ENCODE measurements around the gene APOM. TPM values are rescaled to one million over a fixed set of nuclear protein-coding genes. Genes with fewer than 3 reads are reported as not detected.

The APOM gene
- total RNA-seq, 1 experiment from 2014 or later = 2.6 TPM

GRCh38 chr6:31665501-31666336, 10.0 kb downstream of the APOM start, which contains the start of gene CSNK2B:
CSNK2B (plus strand) TSS chr6:31666080; CDS start chr6:31666832, 752 bp downstream.
- intact Hi-C loops (cut with micrococcal nuclease; ENCODE audit: unreplicated experiment) = loop anchor here (1.0 kb wide), 1 partner anchor 280 kb away; no protein-coding TSS in a partner anchor
- H3K27me3 Mint-ChIP-seq (ENCODE audit: unreplicated experiment) = no peaks in the 10 kb centered on the region
- H3K36me3 Mint-ChIP-seq (ENCODE audit: insufficient read depth, unreplicated experiment) = peaks cover 94% of the 10 kb centered on the region
- BruUV-seq (replicated peaks) = no TSS peak
- H3K4me1 Mint-ChIP-seq (ENCODE audit: low read depth, unreplicated experiment) = peaks cover 49% of the 10 kb centered on the region
- H3K27ac Mint-ChIP-seq (ENCODE audit: unreplicated experiment) = peak within 1 kb of the TSS; percentile 91
- H3K4me3 Mint-ChIP-seq (ENCODE audit: low read depth, unreplicated experiment) = peak within 1 kb of the TSS; percentile 92
- CTCF ChIA-PET = interaction anchor here (0.6 to 2.5 kb wide), 6 partner anchors 13 to 702 kb away, joined by 3 to 23 read pairs (median 5); partner anchors contain the start of genes BAG6 and MSH5
- no peak for TF ChIP-seq CTCF (IDR thresholded peaks at IDR 0.05; ENCODE audit: unreplicated experiment)
- H3K9me3 Mint-ChIP-seq (ENCODE audit: low read depth, unreplicated experiment) = no peaks in the 10 kb centered on the region
- DNase-seq = peak; percentile 100

GRCh38 chr6:31666337-31666965, 10.8 kb downstream of the APOM start:
- intact Hi-C loops (cut with micrococcal nuclease; ENCODE audit: unreplicated experiment) = no loop called here
- Mint-ChIP-seq H3K4me1 (ENCODE audit: low read depth, unreplicated experiment) (peaks cover 49% of the 10 kb centered on the region), H3K27ac (ENCODE audit: unreplicated experiment) (peak overlapping the region; percentile 91), H3K4me3 (ENCODE audit: low read depth, unreplicated experiment) (peak overlapping the region; percentile 92), H3K27me3 (ENCODE audit: unreplicated experiment) (no peaks in the 10 kb centered on the region), H3K36me3 (ENCODE audit: insufficient read depth, unreplicated experiment) (peaks cover 94% of the 10 kb centered on the region), H3K9me3 (ENCODE audit: low read depth, unreplicated experiment) (no peaks in the 10 kb centered on the region)
- no peak for DNase-seq
- CTCF ChIA-PET = interaction anchor here (0.6 to 2.5 kb wide), 2 partner anchors 14 to 1786 kb away, joined by 4 to 23 read pairs; partner anchors contain the start of gene BAG6
- BruUV-seq (replicated peaks) = no TSS peak
- TF ChIP-seq CTCF (IDR thresholded peaks at IDR 0.05; ENCODE audit: unreplicated experiment) = no peak

- Mint-ChIP-seq H3K36me3 (ENCODE audit: insufficient read depth, unreplicated experiment) (peaks cover 92% of the 10 kb centered on the region), H3K9me3 (ENCODE audit: low read depth, unreplicated experiment) (no peaks in the 10 kb centered on the region), H3K4me1 (ENCODE audit: low read depth, unreplicated experiment) (peaks cover 22% of the 10 kb centered on the region), H3K27ac (ENCODE audit: unreplicated experiment) (no peak within 1 kb of the TSS), H3K4me3 (ENCODE audit: low read depth, unreplicated experiment) (no peak within 1 kb of the TSS), H3K27me3 (ENCODE audit: unreplicated experiment) (no peaks in the 10 kb centered on the region)
- DNase-seq = no peak
- CTCF ChIA-PET = interaction anchor here (0.5 to 0.7 kb wide), 3 partner anchors 153 to 198 kb away, joined by 4 to 5 read pairs (median 4); no protein-coding TSS in a partner anchor
- no peak for TF ChIP-seq CTCF (IDR thresholded peaks at IDR 0.05; ENCODE audit: unreplicated experiment)
- BruUV-seq (replicated peaks) = no TSS peak
- intact Hi-C loops (cut with micrococcal nuclease; ENCODE audit: unreplicated experiment) = no loop called here
These were observed 14.0 kb downstream of the APOM start, which contains the start of gene LY6G5B for GRCh38 chr6:31669676-31670075. LY6G5B (plus strand) TSS chr6:31669976; CDS start chr6:31670951, 975 bp downstream.

- Mint-ChIP-seq H3K4me1 (ENCODE audit: low read depth, unreplicated experiment) (peaks cover 16% of the 10 kb centered on the region), H3K27me3 (ENCODE audit: unreplicated experiment) (no peaks in the 10 kb centered on the region), H3K4me3 (ENCODE audit: low read depth, unreplicated experiment) (no peak overlapping the region), H3K36me3 (ENCODE audit: insufficient read depth, unreplicated experiment) (peaks cover 61% of the 10 kb centered on the region), H3K27ac (ENCODE audit: unreplicated experiment) (no peak overlapping the region), H3K9me3 (ENCODE audit: low read depth, unreplicated experiment) (no peaks in the 10 kb centered on the region)
- no peak for TF ChIP-seq CTCF (IDR thresholded peaks at IDR 0.05; ENCODE audit: unreplicated experiment)
- intact Hi-C loops (cut with micrococcal nuclease; ENCODE audit: unreplicated experiment) = no loop called here
- no TSS peak for BruUV-seq (replicated peaks)
- no peak for DNase-seq
- CTCF ChIA-PET = interaction anchor here (0.6 kb wide), 1 partner anchor 222 kb away, joined by 3 read pairs; no protein-coding TSS in a partner anchor
These were observed 20.7 kb downstream of the APOM start for GRCh38 chr6:31676322-31676903.

Measured in Calu3 (cell line).